ENCODE data around the gene SH3BGRL.

SH3BGRL gene

DNA sequence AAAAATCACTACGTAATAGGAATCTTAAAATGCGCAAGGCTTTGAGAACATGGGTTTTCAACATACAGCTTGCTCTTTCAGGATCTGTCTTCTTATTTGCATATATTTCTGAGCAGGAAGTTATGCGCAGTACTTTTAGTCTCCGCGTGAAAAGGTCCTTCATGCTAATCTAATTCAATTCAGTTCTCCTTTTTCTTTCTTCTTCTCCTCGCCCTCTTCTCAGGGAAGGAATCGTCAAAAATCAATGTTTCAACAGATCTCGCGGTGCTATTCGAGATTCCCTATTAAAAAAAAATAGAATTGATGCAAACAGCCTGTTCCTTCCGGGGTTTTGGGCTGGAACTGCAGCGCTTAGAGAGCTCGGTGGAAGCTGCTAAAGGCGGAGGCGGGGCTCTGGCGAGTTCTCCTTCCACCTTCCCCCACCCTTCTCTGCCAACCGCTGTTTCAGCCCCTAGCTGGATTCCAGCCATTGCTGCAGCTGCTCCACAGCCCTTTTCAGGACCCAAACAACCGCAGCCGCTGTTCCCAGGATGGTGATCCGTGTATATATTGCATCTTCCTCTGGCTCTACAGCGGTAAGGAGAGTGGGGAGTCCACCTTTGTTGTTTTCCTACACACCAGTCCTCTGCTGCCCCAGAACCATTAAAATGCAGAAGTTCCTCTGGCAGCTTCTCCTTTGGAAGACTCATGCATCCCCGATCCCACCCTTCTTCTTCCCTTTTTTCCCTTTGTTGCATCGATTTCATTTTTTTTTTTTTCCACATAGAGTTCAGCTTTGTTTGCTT lies at the start of gene SH3BGRL, which contains the start of gene HMGN5:
TSS of gene SH3BGRL (plus strand) at position 432 of the 785 bp plus-strand sequence. CDS start at position 531, 99 bp downstream.
TSS of gene HMGN5 (minus strand) at position 243 of the 785 bp plus-strand sequence. CDS start 80,364 bp downstream, outside the sequence.
- peak; percentile 76 for DNase-seq

DNA sequence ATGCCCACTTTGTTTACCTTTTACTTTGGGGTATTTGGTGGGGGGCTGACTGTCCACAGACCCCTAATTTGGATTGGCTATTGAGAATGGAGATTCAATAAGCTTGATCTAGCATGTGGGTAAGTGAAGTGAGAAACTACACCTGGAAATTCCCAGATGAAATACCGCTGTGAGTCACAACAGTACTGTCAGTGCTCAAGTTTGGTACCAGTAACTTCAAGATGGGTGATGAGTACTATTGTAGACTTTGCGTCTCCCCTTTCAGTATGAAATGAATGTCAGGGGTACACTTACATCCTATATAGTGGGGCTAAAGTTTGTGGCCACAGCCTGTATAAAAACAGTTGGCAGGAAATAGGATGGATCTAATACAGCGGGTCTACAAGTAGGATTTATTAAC lies 33.5 kb upstream of the SH3BGRL start:
- no peak for DNase-seq

DNA sequence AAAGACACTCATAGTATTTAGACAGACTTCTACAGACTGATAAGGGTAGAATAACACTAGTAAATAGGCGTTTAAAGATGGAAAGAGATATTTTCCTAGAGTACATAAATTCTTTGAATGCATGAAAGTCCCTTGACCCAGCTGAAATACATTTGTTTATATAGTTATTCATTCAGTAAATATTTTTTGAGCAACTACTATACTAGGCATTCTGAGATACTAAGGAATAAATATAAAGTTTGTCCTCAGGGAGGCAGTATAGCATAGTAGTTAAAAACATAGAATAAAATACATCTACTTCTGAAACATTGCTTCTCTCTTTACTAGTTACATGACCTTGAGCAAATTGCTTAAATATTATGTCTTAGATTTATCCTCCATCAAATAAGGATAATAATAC lies 27.6 kb upstream of the SH3BGRL start:
- peak; percentile 8 for DNase-seq

DNA sequence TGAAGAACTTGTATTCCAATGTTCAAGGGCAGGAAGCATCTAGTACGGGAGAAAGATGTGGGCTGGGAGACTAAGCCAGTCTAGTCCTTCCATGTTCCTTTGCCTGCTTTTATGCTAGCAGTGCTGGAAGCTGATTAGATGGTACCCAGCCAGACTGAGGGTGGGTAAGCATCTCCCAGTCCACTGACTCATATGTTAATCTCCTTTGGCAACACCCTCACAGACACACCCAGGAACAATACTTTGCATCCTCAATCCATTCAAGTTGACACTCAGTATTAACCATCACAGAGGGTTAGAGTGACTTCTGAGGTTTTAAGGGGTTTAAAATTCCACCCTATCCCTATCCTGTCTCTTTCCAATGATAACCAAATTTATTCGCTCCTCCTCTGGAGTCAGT lies 6.6 kb upstream of the SH3BGRL start:
- no peak for DNase-seq

DNA sequence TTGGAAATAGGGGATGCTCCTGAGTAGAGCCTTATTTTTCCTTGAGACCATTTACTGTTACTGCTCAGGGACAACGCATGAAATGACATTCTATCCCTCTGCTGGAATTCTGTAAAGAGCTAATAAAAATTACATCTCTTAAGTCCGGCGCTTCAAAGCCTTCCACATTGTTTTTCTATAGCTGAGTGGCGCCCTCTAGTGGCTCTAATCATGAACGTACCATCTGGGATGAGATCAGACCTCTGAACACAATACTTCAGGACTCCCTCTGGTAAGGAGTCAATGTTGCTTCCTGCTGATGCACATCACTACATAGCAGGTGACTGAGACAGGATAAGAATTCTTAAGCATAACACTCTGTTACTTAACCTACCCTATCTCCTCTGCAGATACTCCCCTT lies 6.2 kb upstream of the SH3BGRL start:
- peak; percentile 63 for DNase-seq

DNA sequence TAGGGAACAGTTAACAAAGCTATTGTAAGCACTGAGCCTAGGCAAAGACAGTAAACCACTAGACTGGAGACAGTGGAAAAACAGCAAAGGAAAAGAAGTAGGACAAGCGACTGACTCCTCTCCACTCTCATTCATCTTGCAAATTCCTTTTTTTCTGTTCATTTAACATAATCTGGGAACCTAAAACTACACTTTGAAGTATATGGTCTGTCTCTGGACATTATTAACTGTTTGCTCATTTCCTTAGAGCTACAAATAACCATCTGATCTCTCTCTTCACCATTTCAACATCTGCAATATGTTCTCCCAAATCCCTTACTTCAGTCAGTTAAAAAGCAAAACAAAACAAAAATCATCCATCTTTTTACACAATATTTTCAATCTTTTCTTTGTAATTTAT lies 831 bp upstream of the SH3BGRL start:
- no peak for DNase-seq

DNA sequence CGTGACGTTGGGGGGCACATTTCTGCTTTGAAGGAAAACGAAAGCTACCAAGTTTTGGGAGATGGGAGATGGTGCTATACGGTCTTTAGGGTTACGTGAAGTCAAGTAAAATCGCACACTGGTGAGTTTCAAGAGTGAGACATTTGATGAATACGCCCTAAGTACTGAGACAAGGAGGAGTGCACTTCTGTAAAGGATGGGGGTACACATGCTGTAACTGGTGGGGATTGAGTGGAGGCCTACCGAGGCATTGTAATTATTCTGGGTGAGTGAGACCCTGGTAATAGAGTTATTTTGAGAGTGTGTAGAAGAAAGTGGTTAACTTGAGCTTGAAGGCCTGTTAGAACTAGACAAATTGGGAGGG lies 536 bp downstream of the SH3BGRL start:
- peak; percentile 0 for DNase-seq

DNA sequence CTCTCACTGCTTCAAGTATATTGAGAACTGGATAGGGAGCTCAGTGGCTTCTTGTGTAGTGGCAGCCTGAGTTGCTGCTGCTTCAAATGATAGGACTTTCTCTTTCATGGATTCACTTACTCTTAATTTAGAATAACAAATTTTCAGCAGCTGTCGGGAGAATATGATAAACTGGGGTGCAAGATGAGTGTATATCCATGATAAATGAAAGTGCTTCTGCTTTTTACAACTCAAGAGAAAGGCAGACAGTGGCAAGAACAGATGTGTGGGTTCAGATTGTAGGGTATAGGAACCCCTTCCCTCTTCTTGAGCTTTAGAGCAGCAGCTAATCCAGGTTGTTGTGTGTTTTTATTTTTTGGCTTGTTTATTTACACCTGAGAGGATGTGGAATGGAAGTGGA lies 1.0 kb downstream of the SH3BGRL start:
- DNase-seq: no peak

DNA sequence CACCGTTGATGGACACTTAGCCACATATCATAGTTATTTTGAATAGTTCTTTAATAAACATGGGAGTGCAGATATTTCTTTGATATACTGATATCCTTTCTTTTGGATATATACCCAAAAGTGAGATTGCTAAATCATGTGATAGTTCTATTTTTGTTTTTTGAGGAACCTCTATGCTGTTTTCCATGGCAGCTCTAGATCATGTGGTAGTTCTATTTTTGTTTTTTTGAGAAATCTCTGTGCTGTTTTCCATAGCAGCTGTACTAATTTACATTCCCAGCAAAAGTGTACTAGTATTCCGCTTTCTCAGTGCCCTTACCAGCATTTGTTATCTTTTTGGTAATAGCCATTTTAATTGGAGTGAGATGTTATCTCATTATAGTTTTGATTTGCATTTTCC lies 3.6 kb downstream of the SH3BGRL start:
- DNase-seq: no peak

DNA sequence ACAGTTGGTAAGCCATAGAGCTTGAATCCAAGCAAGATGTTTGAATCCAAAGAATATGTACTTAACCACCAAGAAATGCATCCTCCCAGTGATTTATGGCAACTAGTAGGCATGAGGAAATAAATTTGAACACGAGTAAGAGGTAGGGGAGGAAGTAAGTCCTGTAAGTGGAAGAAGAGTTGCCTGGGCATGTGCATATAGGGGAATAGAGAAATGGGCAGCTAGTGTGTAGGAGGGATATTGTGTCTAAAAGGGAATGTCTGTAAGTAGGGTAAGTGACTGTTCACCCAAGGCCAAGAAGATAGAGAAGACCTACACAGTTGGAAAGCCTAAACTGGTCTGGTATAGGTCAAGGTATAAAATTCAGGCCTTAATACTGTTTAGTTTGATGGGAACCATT lies 4.6 kb downstream of the SH3BGRL start:
- DNase-seq: no peak

DNA sequence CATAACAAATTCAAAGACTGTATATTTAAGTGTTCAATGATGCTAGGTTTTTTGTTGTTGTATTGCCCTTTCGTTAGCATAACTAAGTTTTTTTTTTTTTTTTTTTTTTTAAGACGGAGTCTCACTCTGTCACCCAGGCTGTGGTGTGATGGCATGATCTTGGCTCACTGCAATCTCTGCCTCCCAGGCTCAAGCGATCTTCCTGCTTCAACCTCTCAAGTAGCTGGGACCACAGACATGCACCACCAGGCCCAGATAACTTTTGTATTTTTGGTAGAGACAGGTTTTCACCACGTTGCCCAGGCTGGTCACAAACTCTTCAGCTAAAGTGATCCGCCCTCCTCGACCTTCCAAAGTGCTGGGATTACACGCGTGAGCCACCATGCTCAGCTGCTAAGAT lies 7.0 kb downstream of the SH3BGRL start:
- no peak for DNase-seq

DNA sequence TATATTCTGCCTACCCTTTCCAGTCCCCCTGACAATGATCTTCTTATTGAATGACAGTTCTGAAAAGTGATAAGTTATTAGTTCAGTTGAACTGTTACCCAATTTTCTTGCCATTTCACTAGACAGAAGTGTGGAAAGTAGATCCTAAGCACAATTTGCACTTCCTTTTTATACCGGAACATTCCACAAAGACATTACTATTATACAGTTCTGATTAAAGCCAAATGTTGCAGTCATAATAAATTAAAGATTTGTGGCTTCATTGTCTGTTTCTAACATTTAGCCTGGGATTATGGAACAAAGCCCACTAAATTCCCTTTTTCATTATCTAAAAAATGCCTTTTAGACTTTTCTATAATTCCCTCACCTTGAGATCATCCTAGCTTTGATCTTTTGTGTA lies 13.8 kb downstream of the SH3BGRL start:
- DNase-seq: no peak

DNA sequence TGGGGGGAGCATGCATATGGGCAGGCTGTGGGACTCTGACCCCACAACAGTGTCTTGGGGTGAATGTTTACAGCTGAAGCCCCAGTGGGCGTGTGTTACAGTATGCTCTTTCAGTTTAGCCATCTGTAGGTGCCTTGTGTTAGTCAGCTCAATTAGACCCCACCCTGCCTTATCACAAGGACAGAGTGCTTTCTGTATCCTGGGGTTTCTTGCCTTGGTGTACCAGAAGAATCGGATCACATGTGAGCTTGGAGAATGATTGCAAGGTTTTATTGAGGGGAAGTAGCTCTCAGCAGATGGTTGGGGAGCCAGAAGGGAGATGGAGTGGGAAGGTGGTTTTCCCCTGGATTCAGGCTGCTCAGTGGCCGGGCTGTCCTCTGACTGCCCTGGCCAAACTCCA lies 27.3 kb downstream of the SH3BGRL start:
- no peak for DNase-seq

DNA sequence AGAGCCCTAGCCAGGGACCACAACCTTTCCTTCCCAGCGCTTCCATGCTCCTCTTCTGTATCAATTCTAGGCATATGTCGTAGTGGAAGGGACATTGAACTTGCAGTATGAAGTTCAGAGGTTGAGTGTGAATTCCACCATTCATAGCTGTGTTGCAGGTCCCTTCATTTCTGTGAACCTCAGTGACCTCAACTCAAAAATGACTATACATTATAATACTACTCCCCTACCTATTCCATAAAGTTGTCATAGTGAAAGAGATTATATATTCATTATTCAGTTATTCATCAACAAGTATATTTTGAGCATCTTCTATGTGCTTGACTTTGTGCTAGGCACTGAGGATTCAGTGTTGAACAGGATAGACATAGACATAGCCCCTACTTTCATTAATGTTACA lies 28.0 kb downstream of the SH3BGRL start:
- DNase-seq: no peak

DNA sequence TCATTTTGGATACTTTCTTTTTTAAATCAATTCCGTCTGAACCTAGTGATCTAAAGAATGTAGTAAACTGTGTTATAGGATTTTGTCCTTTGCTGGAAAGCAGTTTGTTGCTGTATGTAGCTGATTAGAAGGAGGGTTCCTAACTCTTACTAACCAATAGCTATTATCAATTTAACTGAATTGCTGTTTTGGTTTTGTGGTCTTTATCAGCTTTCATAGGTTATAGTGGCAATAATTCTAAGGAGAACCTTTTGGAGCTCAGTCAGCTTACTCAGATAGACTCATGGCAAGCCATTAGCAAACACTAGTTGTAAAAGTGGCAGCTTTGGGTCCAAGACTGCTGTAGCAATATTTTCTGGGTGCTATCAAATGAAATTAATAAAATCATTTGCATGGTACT lies 29.6 kb downstream of the SH3BGRL start:
- no peak for DNase-seq

DNA sequence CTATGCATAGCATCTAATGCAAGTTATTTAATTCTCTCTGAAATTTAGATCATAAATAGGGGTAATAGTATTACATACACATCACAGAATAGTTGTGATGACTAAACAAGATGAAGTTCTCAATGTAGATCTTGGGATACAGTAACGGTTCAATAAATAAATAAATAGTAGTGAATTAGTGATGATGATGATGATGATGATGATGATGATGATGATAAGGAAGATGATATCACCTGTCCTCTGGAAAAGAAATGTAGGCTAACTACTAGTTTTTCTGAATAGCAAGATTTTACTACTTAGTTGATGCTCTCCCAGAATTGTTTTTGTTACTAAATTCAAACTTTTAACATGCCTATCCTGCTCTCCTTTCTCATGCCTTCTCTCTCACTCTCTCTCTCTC lies 30.3 kb downstream of the SH3BGRL start:
- no peak for DNase-seq

DNA sequence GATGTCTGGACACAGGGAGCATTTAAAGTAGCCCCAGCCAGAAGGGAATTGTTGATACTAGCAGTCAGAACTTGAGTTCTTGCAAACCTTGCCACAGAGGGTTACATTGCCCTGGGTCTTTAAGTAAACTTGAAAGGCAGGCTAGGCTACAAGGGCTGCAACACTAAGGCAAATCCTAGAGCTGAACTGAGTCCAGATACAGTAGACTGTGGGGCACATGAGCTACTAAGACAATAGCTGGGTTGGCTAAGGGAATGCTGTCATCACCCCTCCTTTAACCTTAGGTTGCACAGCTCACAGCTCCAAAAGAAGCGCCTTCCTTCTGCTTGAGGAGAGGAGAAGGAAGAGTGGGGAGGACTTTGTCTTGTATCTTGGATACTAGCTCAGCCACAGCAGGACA lies 35.6 kb downstream of the SH3BGRL start:
- DNase-seq: no peak

DNA sequence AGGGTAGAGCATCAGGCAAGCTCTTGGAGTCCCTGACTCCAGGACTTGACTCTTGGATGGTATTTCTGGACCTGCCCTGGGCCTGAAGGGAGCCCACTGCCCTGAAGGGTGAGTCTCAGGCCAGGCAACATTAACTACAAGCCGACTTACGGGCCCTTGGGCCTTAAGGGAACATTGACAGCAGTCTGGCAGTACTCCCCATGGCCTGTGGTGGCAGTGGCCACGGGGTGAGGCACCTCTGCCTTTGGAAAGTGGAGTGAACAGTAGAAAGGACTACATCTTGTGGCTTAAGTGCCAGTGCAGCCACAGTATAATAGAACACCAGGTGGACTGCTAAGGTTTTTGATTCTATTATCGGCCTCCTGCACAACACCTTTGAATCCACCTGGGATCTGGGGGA lies 36.3 kb downstream of the SH3BGRL start:
- no peak for DNase-seq

DNA sequence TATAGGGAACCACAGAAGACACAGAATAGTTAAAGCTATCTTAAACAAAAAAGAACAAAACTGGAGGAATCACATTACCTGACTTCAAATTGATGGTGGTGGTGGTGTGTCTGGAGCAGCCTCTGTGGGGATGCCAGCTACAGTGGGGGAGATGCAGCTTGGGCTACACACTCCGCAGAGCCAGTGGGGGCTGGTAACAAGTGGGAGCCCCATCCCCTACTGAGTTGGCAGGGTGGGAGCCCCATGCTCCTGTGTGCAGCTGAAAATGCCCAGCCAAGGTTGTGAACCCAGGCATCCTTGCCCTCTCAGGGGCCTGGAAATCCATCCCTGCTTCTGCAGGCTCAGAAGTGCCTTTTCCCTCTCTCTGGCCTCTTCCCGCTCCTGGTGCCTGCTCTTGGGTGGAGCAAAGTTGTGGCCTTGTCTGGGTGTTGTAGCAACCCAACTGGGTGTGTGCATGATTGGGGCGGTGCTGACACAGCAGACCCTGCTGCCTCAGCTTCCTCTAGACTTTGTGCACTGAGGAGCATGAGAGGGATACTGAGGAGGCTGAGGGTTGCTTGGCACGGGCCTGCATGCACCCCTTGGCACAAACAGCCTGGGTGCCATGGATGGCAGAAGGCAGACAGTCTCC lies 38.9 kb downstream of the SH3BGRL start:
- no peak for DNase-seq

DNA sequence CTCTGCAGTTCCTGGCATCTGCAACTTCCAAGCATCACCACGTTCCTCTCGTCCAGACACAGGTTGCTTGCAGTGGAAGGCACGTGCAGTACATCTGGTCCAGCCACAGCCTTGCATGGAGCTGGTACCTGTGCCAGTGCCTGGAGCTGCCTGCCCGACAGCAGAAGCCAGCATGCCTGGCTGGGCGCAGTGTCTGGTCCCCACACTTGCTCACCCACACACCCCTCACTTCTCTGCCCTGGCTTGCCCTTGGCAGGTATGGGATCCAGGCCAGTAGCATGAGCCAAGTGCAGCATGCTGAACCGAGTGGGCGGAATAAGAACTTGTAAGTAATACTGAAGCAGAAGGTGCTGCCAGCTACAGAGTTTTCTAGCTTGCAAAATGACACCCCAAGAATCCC lies 39.9 kb downstream of the SH3BGRL start:
- no peak for DNase-seq

DNA sequence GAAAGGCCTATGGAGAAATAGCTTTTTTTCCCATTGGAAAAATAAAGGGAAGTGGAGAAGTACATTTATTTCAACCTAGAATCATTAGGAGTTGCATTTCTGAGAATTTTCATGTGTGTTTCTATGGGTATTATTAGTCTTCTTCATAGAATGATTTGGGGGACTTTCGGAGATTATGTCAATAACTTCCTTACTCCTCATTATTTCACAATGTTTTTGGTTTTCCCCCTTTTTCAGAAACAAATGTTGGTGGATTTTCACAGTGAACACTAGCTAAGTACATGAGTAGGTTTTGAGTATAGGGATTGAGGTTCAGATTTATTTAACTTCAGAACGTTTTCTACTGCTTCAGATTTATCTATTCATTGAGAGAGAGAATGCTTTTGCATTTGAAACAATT lies 54.0 kb downstream of the SH3BGRL start:
- no peak for DNase-seq

DNA sequence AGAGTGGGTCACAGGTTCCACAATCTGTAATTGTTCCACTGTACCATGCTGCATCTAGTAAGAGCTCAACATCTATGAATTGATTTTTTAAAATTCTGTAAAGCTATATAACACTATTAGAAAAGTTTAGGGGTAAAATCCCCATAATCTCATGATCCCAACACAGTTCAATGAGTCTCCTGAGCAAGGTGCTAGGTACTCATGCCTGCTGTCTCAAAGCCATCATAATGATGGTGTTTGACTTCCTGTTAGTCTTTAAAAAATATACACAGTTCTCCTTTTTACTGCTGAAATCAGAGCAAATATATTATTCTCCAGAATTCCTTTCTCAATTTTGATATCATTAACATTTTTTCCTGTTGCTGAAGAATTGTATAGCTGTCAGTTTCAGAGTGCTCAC lies 55.9 kb downstream of the SH3BGRL start:
- DNase-seq: no peak

DNA sequence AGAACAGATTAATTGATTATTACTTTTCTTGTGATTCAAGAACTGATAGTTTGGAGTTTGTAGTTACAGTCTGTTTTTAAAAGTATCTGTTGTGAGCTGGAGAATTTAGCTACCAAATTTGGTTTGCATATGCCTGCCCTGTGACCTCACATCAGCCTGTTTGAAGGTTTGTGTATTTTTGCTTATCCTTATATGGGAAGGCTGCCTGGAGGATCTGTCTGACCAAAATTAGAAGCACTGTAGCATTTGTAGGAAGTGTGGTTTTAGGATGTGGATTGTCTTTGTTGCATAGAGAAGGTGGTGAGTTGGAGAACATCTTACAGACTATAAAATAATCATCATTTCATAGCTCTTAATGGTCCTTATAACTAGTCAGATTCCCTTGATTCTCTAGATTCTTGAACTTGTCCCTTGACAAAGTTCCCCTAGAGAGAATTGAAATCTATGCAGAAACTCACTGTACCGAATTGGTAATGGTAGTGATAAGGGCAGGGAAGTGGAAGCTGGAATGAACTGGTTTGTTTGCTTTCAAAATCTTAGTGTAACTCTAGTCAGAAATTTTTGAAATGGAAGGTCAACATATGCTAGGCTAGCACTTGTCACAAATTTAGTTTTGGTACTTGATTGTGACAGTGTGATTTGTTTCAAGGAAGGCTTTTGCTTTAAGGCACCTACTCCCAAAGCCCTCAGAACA lies 57.3 kb downstream of the SH3BGRL start:
- DNase-seq: no peak

DNA sequence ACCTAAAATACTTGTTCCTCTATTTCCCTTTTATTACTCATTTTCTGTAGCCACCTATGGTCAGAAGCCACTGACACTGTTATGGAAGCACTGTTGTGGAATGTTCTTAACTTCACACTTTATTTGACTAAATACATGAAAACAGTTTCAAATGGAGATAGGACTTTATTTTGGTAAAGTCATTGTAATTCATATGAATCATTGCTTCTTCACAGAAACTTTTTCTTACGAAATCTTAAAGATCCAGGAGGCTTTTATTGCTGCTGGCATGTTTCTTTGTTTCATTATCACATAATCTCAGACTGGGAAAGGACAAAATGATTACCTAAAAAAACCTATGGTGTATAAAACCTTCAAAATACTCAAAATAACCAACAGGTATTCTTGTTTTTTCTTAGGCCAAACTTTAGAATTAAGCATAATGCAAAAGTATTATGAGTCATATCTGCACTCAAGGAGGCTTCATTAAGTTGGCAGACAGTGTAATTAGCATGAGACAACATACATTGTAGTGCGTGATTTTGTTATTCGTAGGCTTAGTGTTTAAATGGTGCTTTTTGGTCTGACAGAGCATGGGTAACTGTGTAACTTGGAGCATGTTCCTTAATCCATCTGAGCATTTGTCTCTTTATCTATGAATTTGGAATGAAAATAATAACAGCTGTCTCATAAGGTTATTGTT lies 58.0 kb downstream of the SH3BGRL start:
- no peak for DNase-seq

Data from CD4-positive, alpha-beta T cell treated with Interleukin-12 subunit alpha and Interleukin-12 subunit beta, for 1 hour (primary cell).